ENCODE results near the gene C16orf95.

The C16orf95 gene

GRCh38 chr16:87309620-87310525 lies 7.3 kb downstream of the C16orf95 start:
- no peak for DNase-seq (ENCODE audit: low spot score)
- in situ Hi-C loops (cut with MboI; ENCODE audit: low pct_unique_long_range_greater_than_20kb, low sequenced_read_pairs, unreplicated experiment): no loop called here
- no peak for TF ChIP-seq CTCF (IDR thresholded peaks at IDR 0.05; ENCODE audit: extremely low read depth, insufficient read depth, missing control alignments)

DNA sequence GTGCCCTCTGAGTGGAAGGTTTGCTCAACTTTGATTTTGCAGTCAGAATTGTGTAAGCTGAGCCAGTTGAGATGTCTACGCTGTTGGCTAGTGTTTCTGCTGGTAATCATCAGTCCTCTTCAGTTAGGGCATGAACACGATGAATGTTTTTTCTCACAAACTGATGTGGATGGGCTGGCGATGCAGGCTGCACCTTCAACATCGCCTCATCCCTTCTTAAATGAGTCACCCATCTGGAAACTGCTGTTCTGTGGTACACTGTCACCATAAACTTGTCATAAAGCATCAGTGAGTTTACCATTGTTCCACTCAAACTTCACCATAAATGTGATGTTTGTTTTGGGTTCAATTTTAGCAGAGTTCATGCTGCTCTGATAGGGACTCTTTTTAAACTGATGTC lies 8.4 kb downstream of the C16orf95 start:
- no peak for DNase-seq (ENCODE audit: low spot score)
- in situ Hi-C loops (cut with MboI; ENCODE audit: low pct_unique_long_range_greater_than_20kb, low sequenced_read_pairs, unreplicated experiment): no loop called here
- no peak for TF ChIP-seq CTCF (IDR thresholded peaks at IDR 0.05; ENCODE audit: extremely low read depth, insufficient read depth, missing control alignments)

- no peak for DNase-seq (ENCODE audit: low spot score)
- TF ChIP-seq CTCF (IDR thresholded peaks at IDR 0.05; ENCODE audit: extremely low read depth, insufficient read depth, missing control alignments): no peak
- in situ Hi-C loops (cut with MboI; ENCODE audit: low pct_unique_long_range_greater_than_20kb, low sequenced_read_pairs, unreplicated experiment): no loop called here
Observed at GRCh38 chr16:87306516-87306915, 10.7 kb downstream of the C16orf95 start.

DNA sequence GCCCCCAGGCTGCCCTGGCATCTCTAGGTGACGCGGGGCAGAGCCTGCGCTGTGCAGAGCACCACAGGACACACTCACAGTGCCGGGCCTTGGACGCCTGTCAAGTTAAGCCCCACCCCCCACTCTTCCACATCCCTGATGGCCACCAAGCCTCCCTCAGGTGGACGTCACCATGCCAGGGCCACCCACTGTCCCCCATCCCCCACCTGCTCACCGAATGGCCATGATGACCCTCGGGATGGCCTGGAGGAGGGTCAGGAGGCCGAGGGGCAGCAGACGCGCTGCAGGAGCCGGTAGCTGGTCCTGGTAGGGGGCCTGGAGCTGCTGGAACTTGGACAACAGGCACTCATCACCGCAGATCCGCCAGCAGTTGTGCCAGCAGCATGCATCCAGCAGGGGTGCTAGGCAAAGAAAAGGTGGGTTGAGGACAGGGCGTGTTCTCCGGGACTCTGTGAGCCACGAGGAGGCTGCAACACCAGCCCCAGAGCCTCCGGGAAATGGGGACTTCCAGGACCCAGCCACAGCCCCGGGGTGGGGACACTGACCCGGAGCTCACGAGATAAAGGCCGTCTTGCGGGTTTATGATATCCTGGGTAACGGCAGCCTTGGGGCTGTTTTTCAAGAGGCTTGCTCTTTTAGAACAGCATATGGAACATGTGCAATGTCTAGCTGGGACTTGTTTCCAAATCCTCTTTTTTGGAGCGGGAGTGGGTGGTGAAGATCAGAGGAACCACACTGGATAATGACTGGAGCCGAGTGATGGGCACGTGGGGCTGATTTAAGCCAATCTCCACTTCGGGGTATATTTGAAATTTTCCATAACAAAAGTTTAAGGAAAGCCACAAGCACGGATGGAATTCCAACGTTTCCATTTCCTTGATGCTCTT lies 11.4 kb downstream of the C16orf95 start:
- in situ Hi-C loops (cut with MboI; ENCODE audit: low pct_unique_long_range_greater_than_20kb, low sequenced_read_pairs, unreplicated experiment): no loop called here
- no peak for DNase-seq (ENCODE audit: low spot score)

GRCh38 chr16:87304951-87305350 lies 12.2 kb downstream of the C16orf95 start:
- no peak for DNase-seq (ENCODE audit: low spot score)
- TF ChIP-seq CTCF (IDR thresholded peaks at IDR 0.05; ENCODE audit: extremely low read depth, insufficient read depth, missing control alignments): no peak
- in situ Hi-C loops (cut with MboI; ENCODE audit: low pct_unique_long_range_greater_than_20kb, low sequenced_read_pairs, unreplicated experiment): no loop called here

More for the DNA sequence above, 11.4 kb downstream of the C16orf95 start:
- TF ChIP-seq CTCF (IDR thresholded peaks at IDR 0.05; ENCODE audit: extremely low read depth, insufficient read depth, missing control alignments): no peak

DNA sequence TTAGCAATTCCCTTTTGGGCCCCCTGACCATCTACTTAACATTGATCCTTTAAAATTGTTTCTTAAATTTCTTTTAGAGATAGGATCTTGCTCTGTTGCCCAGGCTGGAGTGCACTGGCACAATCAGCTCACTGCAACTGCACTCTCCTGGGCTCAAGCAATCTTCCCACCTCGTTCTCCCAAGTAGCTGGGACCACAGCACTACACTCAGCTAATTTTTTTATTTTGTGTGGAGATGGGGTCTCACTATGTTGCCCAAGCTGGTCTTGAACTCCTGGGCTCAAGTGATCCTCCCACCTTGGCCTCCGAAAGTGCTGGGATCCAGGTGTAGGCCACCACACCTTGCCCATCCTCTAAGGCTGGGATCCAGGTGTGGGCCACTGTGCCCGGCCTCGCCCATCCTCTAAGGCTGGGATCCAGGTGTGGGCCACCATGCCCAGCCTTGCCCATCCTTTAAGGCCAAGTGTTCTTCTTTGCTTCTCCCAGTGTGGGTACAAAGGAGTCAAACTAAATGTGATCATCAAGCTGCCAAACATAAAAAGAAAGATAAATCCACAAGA lies 13.2 kb downstream of the C16orf95 start:
- TF ChIP-seq CTCF (IDR thresholded peaks at IDR 0.05; ENCODE audit: extremely low read depth, insufficient read depth, missing control alignments): no peak
- in situ Hi-C loops (cut with MboI; ENCODE audit: low pct_unique_long_range_greater_than_20kb, low sequenced_read_pairs, unreplicated experiment): no loop called here
- DNase-seq (ENCODE audit: low spot score): no peak

Data from GM13977 (cell line).